K562 (cell line): ENCODE data around the gene C1orf56. TPM values are rescaled to one million over a fixed set of nuclear protein-coding genes. Genes with fewer than 3 reads are reported as not detected.

Experiments used
- ATAC-seq: fragments of 200-7000 bp; cut with Tn5 transposase; 3 replicates; pipeline ENCODE4 v1.9.1; 2020; ENCODE audit warnings: moderate library complexity
- BruUV-seq: library from RNA; stranded (reverse); fragments of 400-500 nt; replicated peaks from 2 replicates; lab custom pipeline; 2021; lab: Mats Ljungman, UMichigan
- CTCF ChIA-PET: fragments of 300-600 bp; formaldehyde crosslinking; extraction: SDS; loops from one replicate; lab custom pipeline; 2021; ENCODE audit warnings: low intra/inter-chr PET ratio; lab: Yijun Ruan, JAX
- POLR2A ChIA-PET: fragments of 300-600, 350-650 bp; sonication (Branson Sonifier 250); formaldehyde crosslinking; extraction: SDS; loops from one replicate; lab custom pipeline; 2021; ENCODE audit warnings: antibody characterized with exemption, inconsistent platforms; lab: Yijun Ruan, JAX
- DNase-seq, 4 experiments: peaks; one replicate each; pipeline versions ENCODE4 v3.0.0 to v3.0.0-alpha.2; 2011 to 2018; ENCODE audit warnings: low spot score in 3 of 4, mixed read lengths in 3 of 4; ENCODE audit errors: extremely low read depth in 1 of 4
- FAIRE-seq: peaks from 2 replicates; lab custom pipeline; 2011; peaks lifted over from hg19 to GRCh38; lab: Jason Lieb, UNC
- H2AFZ ChIP-seq: 2 replicates; pipeline ENCODE4 v1.6.0; 2011; ENCODE audit warnings: low read depth, low read length, control low read depth, inconsistent platforms
- H3K27ac ChIP-seq: fragments of 200-600 bp; 3 replicates; pipeline ENCODE4 v1.8.0; 2011; ENCODE audit warnings: low read depth, mild to moderate bottlenecking, control low read depth, inconsistent platforms, low read length, moderate library complexity, mixed read lengths; ENCODE audit errors: extremely low read depth
- H3K27me3 ChIP-seq, 2 experiments: fragments of 300-600 bp in 1 of 2; 2 replicates in 1 of 2; 3 replicates in 1 of 2; pipeline versions ENCODE4 v1.6.0 to v1.8.0; 2011; ENCODE audit warnings: inconsistent platforms in 2 of 2, low read length in 2 of 2, mild to moderate bottlenecking in 1 of 2, mixed read lengths in 1 of 2, moderate library complexity in 1 of 2; ENCODE audit not compliant: control insufficient read depth in 2 of 2, insufficient read depth in 2 of 2
- H3K36me3 ChIP-seq: fragments of 300-600 bp; 3 replicates; pipeline ENCODE4 v1.8.0; 2011; ENCODE audit warnings: mild to moderate bottlenecking, low read length, inconsistent platforms; ENCODE audit not compliant: control insufficient read depth, insufficient read depth
- H3K4me1 ChIP-seq, 2 experiments: fragments of 200-600 bp in 1 of 2; replicated peaks in 1 of 2; 2 replicates in 1 of 2; 3 replicates in 1 of 2; pipeline versions ENCODE4 v1.5.1 to v1.8.0; 2011; ENCODE audit warnings: inconsistent platforms in 2 of 2, low read length in 2 of 2, mild to moderate bottlenecking in 1 of 2, mixed read lengths in 1 of 2, moderate library complexity in 1 of 2; ENCODE audit not compliant: control insufficient read depth in 2 of 2, insufficient read depth in 2 of 2
- H3K4me2 ChIP-seq: 2 replicates; pipeline ENCODE4 v1.6.1; 2011; ENCODE audit warnings: low read length, control low read depth, inconsistent platforms, mixed read lengths; ENCODE audit not compliant: insufficient read depth
- H3K4me3 ChIP-seq: fragments of 200-600 bp; sonication (generic), shearing (Covaris generic); 2 replicates; pipeline ENCODE4 v1.5.1; 2016; ENCODE audit warnings: control low read depth, inconsistent platforms
- H3K79me2 ChIP-seq: fragments of 200-600 bp; 3 replicates; pipeline ENCODE4 v1.8.0; 2011; ENCODE audit warnings: low read length, inconsistent platforms; ENCODE audit not compliant: control insufficient read depth, insufficient read depth
- H3K9ac ChIP-seq, 2 experiments: 2 replicates each; pipeline versions ENCODE4 v1.6.0 to v1.6.1; 2011; ENCODE audit warnings: low read depth in 2 of 2, low read length in 2 of 2, control low read depth in 1 of 2, inconsistent platforms in 1 of 2, mild to moderate bottlenecking in 1 of 2, mixed read lengths in 1 of 2; ENCODE audit not compliant: insufficient read depth in 1 of 2
- H3K9me1 ChIP-seq: one replicate; pipeline ENCODE4 v1.6.0; 2011; ENCODE audit warnings: inconsistent platforms, mild to moderate bottlenecking, low read length, moderate library complexity; ENCODE audit not compliant: control insufficient read depth, insufficient read depth
- H3K9me3 ChIP-seq: replicated peaks from 2 replicates; pipeline ENCODE4 v1.5.1; 2011; ENCODE audit warnings: low read depth, low read length, inconsistent platforms; ENCODE audit not compliant: control insufficient read depth, insufficient read depth
- H4K20me1 ChIP-seq: replicated peaks from 2 replicates; pipeline ENCODE4 v1.6.1; 2011; ENCODE audit warnings: low read length, inconsistent platforms, mixed read lengths; ENCODE audit not compliant: control insufficient read depth, insufficient read depth
- ARID1B ChIP-seq: fragments of 450-650 bp; IDR thresholded peaks from 2 replicates; pipeline ENCODE4 v1.6.1; 2016; ENCODE audit warnings: antibody characterized with exemption, mild to moderate bottlenecking, inconsistent platforms
- CREB1 ChIP-seq, 2 experiments: sonication (generic) in 1 of 2; formaldehyde crosslinking in 1 of 2; IDR thresholded peaks; 2 replicates each; pipeline versions ENCODE4 v1.6.1 to v1.8.0; 2012 to 2022; ENCODE audit warnings: inconsistent platforms in 1 of 2, mild to moderate bottlenecking in 1 of 2, missing genetic modification reagents in 1 of 2, moderate library complexity in 1 of 2
- DMBX1 ChIP-seq: fragments of 250-450 bp; sonication (Bioruptor Pico); IDR thresholded peaks from 2 replicates; pipeline ENCODE4 v1.8.0; 2022; ENCODE audit warnings: inconsistent platforms, mild to moderate bottlenecking, moderate library complexity, borderline replicate concordance
- FOXJ2 ChIP-seq: fragments of 200-800 bp; sonication (Bioruptor generic); IDR thresholded peaks from 2 replicates; pipeline ENCODE4 v1.6.1; 2016; ENCODE audit warnings: missing genetic modification characterization, missing compliant biosample characterization
- FOXK2 ChIP-seq, 2 experiments: fragments of 450-650 bp; IDR thresholded peaks in 1 of 2; conservative IDR thresholded peaks in 1 of 2; 2 replicates each; pipeline ENCODE4 v1.6.1; 2016; ENCODE audit warnings: low read depth in 2 of 2, mild to moderate bottlenecking in 1 of 2
- HDAC8 ChIP-seq: fragments of 450-650 bp; IDR thresholded peaks from 2 replicates; pipeline ENCODE4 v1.6.1; 2016; ENCODE audit warnings: mild to moderate bottlenecking, missing genetic modification characterization, moderate library complexity, missing compliant biosample characterization
- HNRNPH1 ChIP-seq: fragments of 200-400 bp; formaldehyde crosslinking; optimal IDR thresholded peaks from 2 replicates; pipeline ENCODE3; 2017; ENCODE audit warnings: low read depth, mild to moderate bottlenecking, low read length, moderate library complexity
- KDM5B ChIP-seq: fragments of 200-600 bp; sonication (generic); IDR thresholded peaks from 2 replicates; pipeline ENCODE4 v1.6.1; 2012; ENCODE audit warnings: low read depth, mild to moderate bottlenecking, moderate library complexity, low read length, control low read depth, inconsistent platforms; ENCODE audit not compliant: insufficient replicate concordance
- KLF6 ChIP-seq: fragments of 250-450 bp; sonication (Bioruptor Pico); IDR thresholded peaks from 2 replicates; pipeline ENCODE4 v1.4.0; 2020; ENCODE audit warnings: mild to moderate bottlenecking, moderate library complexity, borderline replicate concordance
- MCM2 ChIP-seq: fragments of 450-650 bp; IDR thresholded peaks from 2 replicates; pipeline ENCODE4 v1.6.1; 2017; ENCODE audit warnings: low read depth, mild to moderate bottlenecking
- POLR2AphosphoS5 ChIP-seq: IDR thresholded peaks from 2 replicates; pipeline ENCODE4 v1.6.1; 2011; ENCODE audit warnings: mild to moderate bottlenecking, low read depth, low read length, moderate library complexity; ENCODE audit not compliant: control insufficient read depth, insufficient read depth
- RBFOX2 ChIP-seq: fragments of 200-400 bp; formaldehyde crosslinking; IDR thresholded peaks from 2 replicates; pipeline ENCODE4 v1.6.1; 2017; ENCODE audit warnings: low read depth, mild to moderate bottlenecking, low read length, moderate library complexity
- STAT5A ChIP-seq: IDR thresholded peaks from 2 replicates; pipeline ENCODE4 v1.6.1; 2012; ENCODE audit warnings: low read length, inconsistent platforms, borderline replicate concordance
- ZNF282 ChIP-seq: sonication (generic); formaldehyde crosslinking; IDR thresholded peaks from 2 replicates; pipeline ENCODE4 v1.8.1; 2023; ENCODE audit warnings: missing genetic modification reagents
- ZNF57 ChIP-seq: fragments of 450-650 bp; formaldehyde crosslinking; IDR thresholded peaks from 2 replicates; pipeline ENCODE4 v1.4.0; 2020; ENCODE audit warnings: mild to moderate bottlenecking, moderate library complexity
- WGBS: fragments of 100-300 bp; shearing (Covaris generic); methylation state at CpG from one replicate; pipeline ENCODE4 v1.1.6; 2016; ENCODE audit warnings: low coverage, mixed read lengths; ENCODE audit not compliant: insufficient coverage; ENCODE audit errors: missing lambda C conversion rate; 5-methylcytosine and 5-hydroxymethylcytosine counted together
- in situ Hi-C: fragments of 300-500 bp; cut with MboI; formaldehyde crosslinking; loops from 4 replicates; pipeline ENCODE4 v1.15.0; 2018; ENCODE audit warnings: inconsistent platforms, mixed read lengths
- intact Hi-C: fragments of 100-400 bp; cut with micrococcal nuclease; formaldehyde crosslinking; loops from 2 replicates; pipeline ENCODE4 v1.14.2; 2022
- polyA plus RNA-seq, 8 experiments: library from polyadenylated mRNA; depleted of rRNA in 4 of 8; stranded (reverse) in 5 of 8; unstranded in 3 of 8; fragments of >200 nt; fragmentation: Nextera tagmentation in 2 of 8; fragmentation: Illumina TruSeq in 1 of 8; extraction: Ambion mirVana in 2 of 8; extraction: Trizol in 1 of 8; gene quantifications; 2 replicates each; pipeline versions ENCODE4 v1.2.1 to v1.2.3, GENCODE V29; 2011 to 2014; ENCODE audit warnings: inconsistent platforms in 1 of 8, missing spikeins in 1 of 8
- total RNA-seq, 7 experiments: library from RNA; depleted of rRNA in 6 of 7; stranded (reverse); fragments of >200 nt in 6 of 7; fragmentation: Illumina TruSeq in 2 of 7; extraction: Trizol in 2 of 7; gene quantifications; 2 replicates each; pipeline versions ENCODE4 v1.2.1 to v1.2.3, GENCODE V29; 2011 to 2021; ENCODE audit warnings: low replicate concordance in 1 of 7
- TF ChIP-seq, protein P1 (sequence below), 3 experiments: IDR thresholded peaks in 2 of 3; conservative IDR thresholded peaks in 1 of 3; 2 replicates each; pipeline ENCODE4 v1.5.1; 2011 to 2012; ENCODE audit warnings: low read length in 3 of 3, mild to moderate bottlenecking in 3 of 3, control low read depth in 2 of 3, improper control_type of control experiment in 1 of 3, inconsistent platforms in 1 of 3, low read depth in 1 of 3, mixed read lengths in 1 of 3, moderate library complexity in 1 of 3; ENCODE audit not compliant: insufficient read depth in 2 of 3
- TF ChIP-seq, protein P2 (sequence below): fragments of 450-650 bp; IDR thresholded peaks from 2 replicates; pipeline ENCODE4 v1.6.1; 2016; ENCODE audit warnings: borderline replicate concordance

C1orf56 gene
- total and polyA plus RNA-seq, 9 of the 15 experiments (the other 6 are each of a cell fraction or from before 2014, with no cell fraction given), result 0.18 to 15.7 (median 1.1) TPM

DNA sequence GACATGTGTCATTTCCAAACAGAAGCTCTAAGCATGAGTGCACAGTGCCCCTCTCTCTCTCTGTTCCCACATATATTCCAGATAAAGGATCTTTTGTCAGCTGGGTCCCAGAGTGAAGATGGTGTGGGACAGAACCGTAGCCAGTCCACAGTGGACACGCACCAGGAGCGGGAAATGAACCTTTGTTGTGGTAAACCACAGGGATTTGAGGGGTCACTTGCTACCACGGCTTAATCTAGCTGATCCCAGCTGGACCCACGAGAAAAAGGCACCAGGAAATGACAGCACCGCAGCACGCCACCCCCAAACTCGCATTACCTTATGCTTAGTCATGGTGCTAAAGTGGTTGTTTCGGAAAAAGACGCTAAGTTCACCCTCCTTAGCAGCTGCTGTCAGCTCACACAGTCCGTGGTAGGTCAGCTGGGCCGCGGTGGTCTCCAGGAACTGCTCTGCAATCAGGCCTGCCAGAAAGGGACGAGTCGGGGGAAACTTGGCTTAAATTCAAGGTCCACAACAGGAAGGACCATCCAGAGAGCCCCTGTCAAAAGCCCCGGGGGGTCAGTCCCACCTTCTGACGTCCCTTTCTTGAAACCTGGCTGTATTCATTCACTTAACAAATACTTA, 48.4 kb upstream of the C1orf56 start:
- H3K27ac ChIP-seq, result peak overlapping the region; percentile 80
- DNase-seq, result peak; percentile 61 to 87 (median 71)
- H3K4me1 ChIP-seq, result peaks cover 42 to 52% of the 10 kb centered on the region in 2 experiments
- H4K20me1 ChIP-seq, result no peaks in the 10 kb centered on the region
- no peaks in the 10 kb centered on the region for H3K9me1 ChIP-seq
- no peak overlapping the region for H3K4me3 ChIP-seq
- no peaks in the 10 kb centered on the region for H3K27me3 ChIP-seq
- no peaks in the 10 kb centered on the region for H3K79me2 ChIP-seq
- intact Hi-C loops, result loop anchor here (5.0 to 10.0 kb wide), 3 partner anchors 164 to 742 kb away; partner anchors contain the start of gene CA14
- peak; percentile 74 for ATAC-seq
- no peaks in the 10 kb centered on the region for H3K9me3 ChIP-seq
- peak overlapping the region; percentile 67 for H3K4me2 ChIP-seq
- H2AFZ ChIP-seq, result peak overlapping the region; percentile 88
- BruUV-seq, result no TSS peak
- ChIA-PET POLR2A (interaction anchor here (0.7 to 1.8 kb wide), 8 partner anchors 9 to 763 kb away, joined by 3 to 7 read pairs (median 3); partner anchors contain the start of gene ANP32E), CTCF (no interaction called here)
- WGBS, result 5% methylated on average over 16 of the region's 17 CpGs
- peak; percentile 87 for FAIRE-seq
- H3K9ac ChIP-seq, result peak overlapping the region; percentile 67 to 91
- in situ Hi-C loops, result loop anchor here (5.0 to 10.0 kb wide), 2 partner anchors 434 to 742 kb away; partner anchors contain the start of gene CA14
- peaks cover 11% of the 10 kb centered on the region; the same call in 2 of the 3 replicates for H3K36me3 ChIP-seq
- TF ChIP-seq KDM5B (peak; percentile 59), ZNF282 (CRISPR knock-in tag) (no peak), DMBX1 (CRISPR knock-in tag) (peak; percentile 70; the same call in 1 of the 2 replicates), ZNF57 (CRISPR knock-in tag) (no peak), MCM2 (no peak), FOXJ2 (0 out of 2 replicates have a peak, but pooled peaks have one; percentile 38), CREB1 (IDR thresholded peaks at IDR 0.05) (no peak), CREB1 (CRISPR knock-in tag; IDR thresholded peaks at IDR 0.05) (peak; percentile 23; the same call in 1 of the 2 replicates), STAT5A (0 out of 2 replicates have a peak, but pooled peaks have one; percentile 21), POLR2AphosphoS5 (0 out of 2 replicates have a peak, but pooled peaks have one; percentile 31), HNRNPH1 (no peak), HDAC8 (tag) (no peak; the same call in 1 of the 2 replicates), KLF6 (CRISPR knock-in tag) (no peak), FOXK2 (conservative IDR thresholded peaks at IDR 0.05 in 1 of 2, IDR thresholded peaks at IDR 0.05 in 1 of 2; ENCODE audit: low read depth in 2 of 2) (peak in 1 of 2 experiments; percentile 51; a peak in 1 of 4 replicates), ARID1B (peak; percentile 82), RBFOX2 (peak; percentile 63)
- TF ChIP-seq, protein P1, sequence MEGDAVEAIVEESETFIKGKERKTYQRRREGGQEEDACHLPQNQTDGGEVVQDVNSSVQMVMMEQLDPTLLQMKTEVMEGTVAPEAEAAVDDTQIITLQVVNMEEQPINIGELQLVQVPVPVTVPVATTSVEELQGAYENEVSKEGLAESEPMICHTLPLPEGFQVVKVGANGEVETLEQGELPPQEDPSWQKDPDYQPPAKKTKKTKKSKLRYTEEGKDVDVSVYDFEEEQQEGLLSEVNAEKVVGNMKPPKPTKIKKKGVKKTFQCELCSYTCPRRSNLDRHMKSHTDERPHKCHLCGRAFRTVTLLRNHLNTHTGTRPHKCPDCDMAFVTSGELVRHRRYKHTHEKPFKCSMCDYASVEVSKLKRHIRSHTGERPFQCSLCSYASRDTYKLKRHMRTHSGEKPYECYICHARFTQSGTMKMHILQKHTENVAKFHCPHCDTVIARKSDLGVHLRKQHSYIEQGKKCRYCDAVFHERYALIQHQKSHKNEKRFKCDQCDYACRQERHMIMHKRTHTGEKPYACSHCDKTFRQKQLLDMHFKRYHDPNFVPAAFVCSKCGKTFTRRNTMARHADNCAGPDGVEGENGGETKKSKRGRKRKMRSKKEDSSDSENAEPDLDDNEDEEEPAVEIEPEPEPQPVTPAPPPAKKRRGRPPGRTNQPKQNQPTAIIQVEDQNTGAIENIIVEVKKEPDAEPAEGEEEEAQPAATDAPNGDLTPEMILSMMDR (IDR thresholded peaks at IDR 0.05 in 2 of 3, conservative IDR thresholded peaks at IDR 0.05 in 1 of 3; ENCODE audit: insufficient read depth in 2 of 3, low read depth in 1 of 3, low read length in 3 of 3), result no peak
- TF ChIP-seq, protein P2, sequence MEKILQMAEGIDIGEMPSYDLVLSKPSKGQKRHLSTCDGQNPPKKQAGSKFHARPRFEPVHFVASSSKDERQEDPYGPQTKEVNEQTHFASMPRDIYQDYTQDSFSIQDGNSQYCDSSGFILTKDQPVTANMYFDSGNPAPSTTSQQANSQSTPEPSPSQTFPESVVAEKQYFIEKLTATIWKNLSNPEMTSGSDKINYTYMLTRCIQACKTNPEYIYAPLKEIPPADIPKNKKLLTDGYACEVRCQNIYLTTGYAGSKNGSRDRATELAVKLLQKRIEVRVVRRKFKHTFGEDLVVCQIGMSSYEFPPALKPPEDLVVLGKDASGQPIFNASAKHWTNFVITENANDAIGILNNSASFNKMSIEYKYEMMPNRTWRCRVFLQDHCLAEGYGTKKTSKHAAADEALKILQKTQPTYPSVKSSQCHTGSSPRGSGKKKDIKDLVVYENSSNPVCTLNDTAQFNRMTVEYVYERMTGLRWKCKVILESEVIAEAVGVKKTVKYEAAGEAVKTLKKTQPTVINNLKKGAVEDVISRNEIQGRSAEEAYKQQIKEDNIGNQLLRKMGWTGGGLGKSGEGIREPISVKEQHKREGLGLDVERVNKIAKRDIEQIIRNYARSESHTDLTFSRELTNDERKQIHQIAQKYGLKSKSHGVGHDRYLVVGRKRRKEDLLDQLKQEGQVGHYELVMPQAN, result no peak
